GM18868 (cell line): ENCODE results near the gene ROCK2.

Experiments used
- ATAC-seq: cut with Tn5 transposase; IDR thresholded peaks from one replicate; pipeline ENCODE4 v1.9.1; 2021; ENCODE audit warnings: mild to moderate bottlenecking, moderate library complexity; ENCODE audit not compliant: unreplicated experiment

Gene ROCK2

GRCh38 chr2:11312770-11313471 is 31.5 kb downstream of the ROCK2 start:
- no peak for ATAC-seq

GRCh38 chr2:11311543-11311942 is 32.9 kb downstream of the ROCK2 start:
- no peak for ATAC-seq

- ATAC-seq: no peak
Measured at GRCh38 chr2:11310212-11310611, 34.2 kb downstream of the ROCK2 start.

DNA sequence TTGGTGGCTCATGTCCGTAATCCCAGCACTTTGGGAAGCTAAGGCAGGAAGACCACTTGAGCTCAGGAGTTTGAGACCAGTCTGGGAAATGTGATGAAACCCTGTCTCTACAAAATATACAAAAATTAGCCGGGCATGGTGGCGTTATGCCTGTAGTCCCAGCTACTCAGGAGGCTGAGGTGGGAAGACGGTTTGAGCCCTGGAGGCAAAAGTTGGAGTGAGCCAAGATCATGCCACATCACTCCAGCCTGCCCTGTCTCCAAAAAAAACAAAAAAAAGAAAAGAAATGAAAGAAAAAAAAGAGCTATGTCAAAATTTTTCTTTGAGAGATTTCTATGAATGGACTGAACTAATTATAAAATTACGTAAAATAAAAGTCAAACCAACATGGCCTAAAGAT is 34.7 kb downstream of the ROCK2 start:
- no peak for ATAC-seq

DNA sequence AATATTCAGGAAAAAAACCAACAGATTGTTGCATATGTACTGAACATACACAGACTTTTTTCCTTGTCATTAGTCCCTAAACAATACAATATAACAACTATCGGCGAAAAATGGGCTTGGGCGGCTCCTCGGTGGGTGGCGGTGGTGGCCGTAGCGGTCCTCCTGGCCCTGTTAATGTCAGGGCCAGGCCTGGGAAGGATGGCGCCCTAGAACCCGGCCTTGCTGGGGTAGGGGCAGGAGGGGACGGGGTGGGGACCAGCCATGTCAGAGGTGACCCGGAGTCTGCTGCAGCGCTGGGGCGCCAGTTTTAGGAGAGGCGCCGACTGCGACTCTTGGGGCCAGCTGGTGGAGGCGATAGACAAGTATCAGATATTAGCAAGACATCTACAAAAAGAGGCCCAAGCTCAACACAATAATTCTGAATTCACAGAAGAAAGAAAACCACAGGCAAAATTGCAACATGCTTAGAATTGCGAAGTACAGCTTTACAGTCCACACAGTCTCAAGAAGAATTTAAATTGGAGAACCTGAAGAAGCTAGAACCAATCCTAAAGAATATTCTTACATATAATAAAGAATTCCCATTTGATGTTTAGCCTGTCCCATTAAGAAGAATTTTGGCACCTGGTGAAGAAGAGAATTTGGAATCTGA is 36.5 kb downstream of the ROCK2 start:
- ATAC-seq: no peak

DNA sequence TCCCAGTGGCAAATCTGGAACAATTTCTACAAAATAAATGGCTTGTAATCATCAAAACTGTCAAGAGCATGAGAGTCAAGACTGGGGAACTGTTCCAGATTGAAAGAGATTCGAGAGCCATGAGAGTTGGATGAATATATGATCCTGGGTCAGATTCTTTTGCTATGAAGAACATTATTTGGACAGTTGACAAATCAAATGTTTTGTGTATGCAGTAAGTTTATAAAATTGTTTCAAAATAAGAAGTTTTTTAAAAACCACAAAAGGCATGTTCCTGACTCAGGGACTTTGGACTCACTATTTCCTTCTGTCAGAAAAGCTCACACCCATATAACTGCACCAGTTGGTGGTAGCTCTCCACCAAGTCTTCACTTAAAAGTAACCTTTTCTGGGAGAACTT is 38.5 kb downstream of the ROCK2 start:
- no peak for ATAC-seq

DNA sequence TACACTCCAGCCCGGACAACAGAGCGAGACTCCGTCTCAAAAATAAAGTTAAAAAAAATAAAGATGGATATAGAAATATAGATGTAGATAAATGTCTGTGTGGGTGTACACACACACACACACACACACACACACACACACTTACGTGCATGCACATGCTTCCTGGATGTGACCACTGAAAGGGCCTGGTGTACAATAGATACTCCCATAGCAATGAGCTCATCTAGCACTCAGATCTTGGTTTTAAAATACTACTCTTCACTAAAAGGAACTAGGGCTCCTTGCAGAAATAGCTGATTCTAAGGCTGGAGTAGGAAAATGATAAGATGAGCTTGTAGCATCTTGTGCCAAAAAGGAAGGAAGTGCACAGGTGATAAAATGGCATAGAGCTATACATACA is 39.1 kb downstream of the ROCK2 start:
- no peak for ATAC-seq

GRCh38 chr2:11304476-11304875 is 40.0 kb downstream of the ROCK2 start:
- ATAC-seq: no peak

DNA sequence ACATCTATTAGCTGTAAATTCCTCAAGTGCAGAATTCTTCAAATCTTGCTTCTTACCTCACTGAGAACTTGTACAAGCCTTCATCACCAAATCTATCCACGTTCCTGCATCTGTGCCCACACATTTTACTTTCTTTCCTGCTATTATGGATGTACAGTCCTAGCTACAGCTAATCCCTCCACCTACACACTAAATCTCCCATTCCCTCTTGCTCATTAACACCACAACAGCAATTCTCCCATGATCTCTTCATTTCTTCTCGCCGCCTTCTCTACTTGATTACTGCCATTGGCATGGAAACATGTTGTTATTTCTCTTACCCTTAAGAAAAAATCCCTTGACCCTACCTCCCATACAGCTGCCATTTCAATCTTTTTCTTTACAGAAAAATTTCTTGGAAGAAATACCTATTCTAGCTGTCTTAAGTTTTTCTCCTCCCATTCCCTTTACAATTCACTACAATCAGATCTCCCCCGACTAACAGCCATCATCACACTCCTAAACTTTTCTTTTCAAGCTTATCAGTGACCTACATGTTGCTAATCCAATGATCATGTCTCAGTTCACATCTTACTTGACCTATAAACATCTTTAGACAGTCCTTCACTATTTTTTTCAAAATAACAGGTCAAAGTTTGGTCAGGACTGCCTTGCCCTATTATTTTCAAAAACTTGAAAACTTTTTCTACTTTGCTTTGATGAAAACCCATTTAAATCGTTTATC is 41.0 kb downstream of the ROCK2 start:
- no peak for ATAC-seq

DNA sequence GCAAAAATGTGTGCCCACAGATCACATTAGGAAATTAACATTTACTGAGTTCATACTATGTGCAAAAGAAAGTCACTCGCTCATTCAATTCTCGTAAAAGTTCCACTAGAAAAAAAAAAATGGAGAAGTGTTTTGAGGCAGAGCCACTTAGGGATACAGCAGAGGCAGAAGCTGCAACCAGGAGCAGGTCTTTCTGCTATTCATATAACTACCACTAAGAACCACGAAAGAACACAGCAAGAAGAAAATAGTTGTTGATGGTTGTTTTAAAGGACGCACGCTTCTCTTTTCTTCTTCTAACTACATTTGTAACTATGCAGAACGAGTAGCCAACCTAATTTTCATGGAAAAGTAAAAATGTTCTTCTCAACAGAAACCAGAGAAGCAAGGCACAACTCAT is 45.0 kb downstream of the ROCK2 start:
- no peak for ATAC-seq

- no peak for ATAC-seq
Measured at GRCh38 chr2:11298592-11298991, 45.8 kb downstream of the ROCK2 start.

GRCh38 chr2:11296401-11296800 is 48.0 kb downstream of the ROCK2 start:
- ATAC-seq: no peak

GRCh38 chr2:11292464-11293255 is 51.8 kb downstream of the ROCK2 start:
- ATAC-seq: no peak

DNA sequence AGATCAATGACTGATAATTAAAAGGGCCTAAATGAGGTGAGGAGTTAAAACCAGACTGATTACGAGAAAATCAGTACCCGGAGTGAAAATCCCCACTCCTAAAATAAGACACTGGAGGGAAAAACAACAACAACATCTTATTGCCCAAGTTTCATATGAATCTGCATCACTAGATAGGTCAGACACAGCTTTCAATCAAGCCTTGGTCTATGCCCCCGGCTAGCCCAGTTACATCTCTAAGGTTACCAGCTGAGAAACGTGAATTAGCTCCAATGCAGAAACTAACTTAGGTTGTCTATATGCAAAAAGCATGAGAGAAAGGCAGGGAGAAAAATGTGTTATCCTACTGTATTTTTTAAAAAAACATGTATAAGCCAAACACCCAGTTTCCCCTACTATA is 53.7 kb downstream of the ROCK2 start:
- no peak for ATAC-seq

GRCh38 chr2:11290211-11290610 is 54.2 kb downstream of the ROCK2 start:
- ATAC-seq: no peak

- no peak for ATAC-seq
Measured at GRCh38 chr2:11288431-11288830, 56.0 kb downstream of the ROCK2 start.

DNA sequence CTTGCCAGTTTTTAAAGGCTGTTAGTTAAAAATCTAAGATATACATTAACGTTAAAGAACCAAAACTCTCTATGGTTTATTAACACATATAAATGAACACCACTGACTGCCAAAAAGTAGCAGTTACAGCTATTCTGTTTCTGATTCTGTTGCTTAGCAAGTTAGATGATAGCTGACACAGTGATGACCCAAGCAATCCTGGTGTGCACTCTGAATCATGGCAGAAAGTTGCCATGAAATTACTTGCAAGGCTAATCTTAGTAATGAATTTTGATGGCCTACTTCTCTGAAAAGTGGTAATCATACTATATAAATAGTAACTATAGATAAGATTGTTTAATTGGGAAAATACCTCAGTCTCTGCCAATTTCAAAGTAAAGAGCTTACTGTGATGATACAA is 57.7 kb downstream of the ROCK2 start:
- ATAC-seq: no peak

DNA sequence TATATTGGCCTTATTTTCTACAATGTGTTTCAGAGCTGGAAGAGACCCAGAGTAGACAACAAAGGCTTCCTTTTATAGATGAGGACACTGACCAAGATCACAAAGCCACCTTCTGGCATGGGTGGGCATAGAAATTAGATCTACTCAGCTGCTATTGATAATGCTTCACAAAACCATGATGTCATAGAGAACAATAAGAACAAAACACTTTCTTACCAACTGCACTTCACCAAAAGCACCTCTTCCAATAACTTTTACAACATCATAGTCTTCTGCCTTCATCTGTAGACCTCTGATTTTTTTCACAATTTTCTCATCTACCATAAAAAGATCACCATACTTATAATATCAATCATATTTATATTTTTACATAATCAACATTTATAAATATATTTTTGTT is 58.1 kb downstream of the ROCK2 start:
- no peak for ATAC-seq

DNA sequence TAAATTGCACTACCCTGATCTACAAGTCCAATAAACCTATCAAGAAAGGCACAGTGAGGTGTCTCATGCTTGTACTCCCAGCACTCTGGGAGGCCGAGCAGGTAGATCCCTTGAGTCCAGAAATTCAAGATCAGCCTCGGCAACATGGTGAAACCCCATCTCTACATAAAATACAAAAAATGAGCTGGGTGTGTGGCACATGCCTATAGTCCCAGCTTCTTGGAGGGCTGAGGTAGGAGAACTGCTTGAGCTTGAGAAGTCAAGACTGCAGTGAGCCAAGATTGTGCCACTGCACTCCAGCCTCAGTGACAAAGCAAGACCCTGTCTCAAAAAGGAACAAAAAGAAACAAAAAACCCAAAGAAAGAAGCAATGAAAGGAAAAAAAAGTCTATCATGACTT is 58.9 kb downstream of the ROCK2 start:
- ATAC-seq: no peak

DNA sequence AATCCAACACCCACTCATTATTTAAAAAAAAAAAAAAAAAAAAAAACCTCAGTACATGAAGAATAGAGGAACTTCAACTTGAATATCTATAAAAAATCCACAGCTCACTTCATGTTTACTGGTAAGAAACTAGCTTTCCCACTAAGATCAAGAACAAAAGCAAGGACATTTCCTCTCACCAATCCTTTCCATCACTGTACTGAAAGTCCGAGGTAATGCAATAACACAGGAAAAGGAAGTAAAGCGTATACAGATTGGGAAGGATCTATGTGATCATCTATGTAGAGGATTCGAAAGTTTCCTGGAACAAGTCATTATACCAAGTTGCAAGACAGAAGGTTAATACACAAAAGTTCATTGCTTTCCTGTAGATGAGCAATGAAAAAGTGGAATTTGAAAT is 63.2 kb downstream of the ROCK2 start:
- ATAC-seq: no peak

- no peak for ATAC-seq
Measured at GRCh38 chr2:11280713-11281112, 63.7 kb downstream of the ROCK2 start.
